Breast epithelium (tissue), 4 donors: ENCODE results near the gene ABHD14A. TPM values are rescaled to one million over a fixed set of nuclear protein-coding genes. Genes with fewer than 3 reads are reported as not detected.

Experiments
- DNase-seq, 2 donors: peaks; one replicate each; pipeline ENCODE4 v3.0.0-alpha.2; 2019; ENCODE audit warnings: low spot score in 2 of 2
- H3K27ac ChIP-seq, 2 donors: fragments of 200-600 bp; sonication (generic) in 1 of 2; one replicate each; pipeline ENCODE4 v1.5.1; 2016 to 2019; ENCODE audit warnings: mild to moderate bottlenecking in 1 of 2
- H3K27me3 ChIP-seq, 2 donors: fragments of 200-600 bp; sonication (generic) in 1 of 2; one replicate each; pipeline versions ENCODE4 v1.5.1 to v1.6.0; 2017 to 2019; ENCODE audit warnings: control low read depth in 1 of 2, mild to moderate bottlenecking in 1 of 2
- H3K36me3 ChIP-seq: fragments of 200-600 bp; one replicate; pipeline ENCODE4 v1.5.1; 2019
- H3K4me1 ChIP-seq, 2 donors: fragments of 200-600 bp; sonication (generic); one replicate each; pipeline ENCODE4 v1.5.1; 2016 to 2019; ENCODE audit warnings: control low read depth in 1 of 2
- H3K4me3 ChIP-seq, 3 donors: fragments of 200-600 bp; sonication (generic); 1 replicate in 2 of 3; 2 replicates in 1 of 3; pipeline ENCODE4 v1.5.1; 2016 to 2019; ENCODE audit warnings: mild to moderate bottlenecking in 3 of 3, moderate library complexity in 2 of 3
- H3K9me3 ChIP-seq, 2 donors: fragments of 200-600 bp; sonication (generic) in 1 of 2; one replicate each; pipeline ENCODE4 v1.5.1; 2016 to 2019; ENCODE audit warnings: control low read depth in 1 of 2
- CTCF ChIP-seq, 3 donors: fragments of 450-650 bp; IDR thresholded peaks; one replicate each; pipeline ENCODE4 v1.5.1; 2016 to 2017; ENCODE audit warnings: antibody characterized with exemption in 3 of 3, mild to moderate bottlenecking in 3 of 3, moderate library complexity in 3 of 3
- POLR2A ChIP-seq: fragments of 450-650 bp; IDR thresholded peaks from one replicate; pipeline ENCODE4 v1.6.1; 2016; ENCODE audit warnings: antibody characterized with exemption, mild to moderate bottlenecking, moderate library complexity
- POLR2AphosphoS5 ChIP-seq, 3 donors: sonication (generic); formaldehyde crosslinking; IDR thresholded peaks; one replicate each; pipeline ENCODE4 v1.6.1; 2017; ENCODE audit warnings: antibody characterized with exemption in 3 of 3
- intact Hi-C: fragments of 100-400 bp; cut with DNase I; formaldehyde crosslinking; loops from one replicate; pipeline ENCODE4 v1.15.1; 2023; ENCODE audit warnings: low total_unique reads
- total RNA-seq, 3 donors: library from RNA; depleted of rRNA; stranded (reverse); fragments of >200 nt; gene quantifications; one replicate each; pipeline ENCODE4 v1.1.0, GENCODE V29; 2016

Gene ABHD14A
- total RNA-seq, 3 donors from 2014 or later: 16.1 to 32.6 (median 17.1) TPM

GRCh38 chr3:52023860-52024764, 49.2 kb downstream of the ABHD14A start:
- TF ChIP-seq POLR2AphosphoS5 (IDR thresholded peaks at IDR 0.05): no peak
- TF ChIP-seq POLR2A: no peak
- no peak for TF ChIP-seq CTCF (IDR thresholded peaks at IDR 0.05)
- intact Hi-C loops: no loop called here
- H3K27me3 ChIP-seq: no peaks in the 10 kb centered on the region
- H3K27ac ChIP-seq: peak overlapping the region in 1 of 2 donors; percentile 58
- no peak for DNase-seq
- H3K4me1 ChIP-seq: no peaks in the 10 kb centered on the region
- no peaks in the 10 kb centered on the region for H3K36me3 ChIP-seq
- no peaks in the 10 kb centered on the region for H3K9me3 ChIP-seq
- no peak overlapping the region for H3K4me3 ChIP-seq

- Histone ChIP-seq H3K27ac (no peak overlapping the region), H3K4me1 (no peaks in the 10 kb centered on the region), H3K36me3 (no peaks in the 10 kb centered on the region), H3K27me3 (no peaks in the 10 kb centered on the region), H3K9me3 (no peaks in the 10 kb centered on the region), H3K4me3 (no peak overlapping the region)
- no peak for DNase-seq
- intact Hi-C loops: no loop called here
- TF ChIP-seq POLR2A: no peak
Measured at GRCh38 chr3:52024765-52025452, 50.0 kb downstream of the ABHD14A start.

GRCh38 chr3:52025453-52025852, 50.6 kb downstream of the ABHD14A start:
- H3K36me3 ChIP-seq: no peaks in the 10 kb centered on the region
- no peak for DNase-seq
- H3K9me3 ChIP-seq: no peaks in the 10 kb centered on the region
- intact Hi-C loops: no loop called here
- no peak overlapping the region for H3K4me3 ChIP-seq
- TF ChIP-seq POLR2A (no peak), CTCF (IDR thresholded peaks at IDR 0.05) (no peak), POLR2AphosphoS5 (IDR thresholded peaks at IDR 0.05) (no peak)
- no peaks in the 10 kb centered on the region for H3K27me3 ChIP-seq
- H3K4me1 ChIP-seq: no peaks in the 10 kb centered on the region
- H3K27ac ChIP-seq: no peak overlapping the region

GRCh38 chr3:52026041-52026440, 51.2 kb downstream of the ABHD14A start:
- no peaks in the 10 kb centered on the region for H3K9me3 ChIP-seq
- H3K4me1 ChIP-seq: no peaks in the 10 kb centered on the region
- no peak overlapping the region for H3K27ac ChIP-seq
- intact Hi-C loops: no loop called here
- H3K27me3 ChIP-seq: no peaks in the 10 kb centered on the region
- no peak for DNase-seq
- no peak overlapping the region for H3K4me3 ChIP-seq
- no peak for TF ChIP-seq CTCF (IDR thresholded peaks at IDR 0.05)
- no peak for TF ChIP-seq POLR2AphosphoS5 (IDR thresholded peaks at IDR 0.05)
- no peak for TF ChIP-seq POLR2A
- no peaks in the 10 kb centered on the region for H3K36me3 ChIP-seq

- Histone ChIP-seq H3K36me3 (no peaks in the 10 kb centered on the region), H3K27ac (no peak overlapping the region), H3K4me3 (no peak overlapping the region), H3K27me3 (no peaks in the 10 kb centered on the region), H3K9me3 (no peaks in the 10 kb centered on the region), H3K4me1 (no peaks in the 10 kb centered on the region)
- intact Hi-C loops: no loop called here
- no peak for DNase-seq
- TF ChIP-seq POLR2A (no peak), POLR2AphosphoS5 (IDR thresholded peaks at IDR 0.05) (no peak), CTCF (IDR thresholded peaks at IDR 0.05) (no peak)
Measured at GRCh38 chr3:52028572-52028971, 53.7 kb downstream of the ABHD14A start.
